C4-2B (cell line): ENCODE data around the gene JAML.

Experiments
- H3K27ac ChIP-seq: fragments of 450-650 bp; 2 replicates; pipeline ENCODE4 v1.5.1; 2017
- ZFX ChIP-seq: fragments of 450-650 bp; IDR thresholded peaks from 2 replicates; pipeline ENCODE4 v1.6.1; 2017
- TF ChIP-seq, protein P1 (sequence below): fragments of 450-650 bp; conservative IDR thresholded peaks from 2 replicates; pipeline ENCODE4 v1.5.1; 2017; ENCODE audit warnings: mild to moderate bottlenecking

JAML gene

DNA sequence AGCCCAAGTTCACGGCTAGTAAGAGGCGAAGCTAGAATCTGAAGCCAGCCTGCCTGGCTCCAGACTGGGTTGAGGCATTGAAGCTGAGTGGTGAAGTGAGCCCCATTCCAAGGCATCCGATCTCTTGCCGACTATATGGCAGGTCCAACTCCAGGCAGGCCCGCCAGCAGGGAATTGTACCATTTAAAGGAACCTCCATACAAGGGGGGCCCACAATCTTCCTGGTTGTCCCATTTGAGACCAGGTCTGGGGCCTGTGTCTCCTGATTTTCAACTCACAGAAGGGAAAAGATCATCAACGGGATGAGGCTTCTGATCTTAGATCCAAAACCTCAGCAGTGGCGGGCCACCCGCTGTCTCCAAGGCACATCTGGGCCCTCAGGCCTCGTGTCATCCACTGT is 52.5 kb downstream of the JAML start:
- TF ChIP-seq ZFX = no peak
- TF ChIP-seq, protein P1, sequence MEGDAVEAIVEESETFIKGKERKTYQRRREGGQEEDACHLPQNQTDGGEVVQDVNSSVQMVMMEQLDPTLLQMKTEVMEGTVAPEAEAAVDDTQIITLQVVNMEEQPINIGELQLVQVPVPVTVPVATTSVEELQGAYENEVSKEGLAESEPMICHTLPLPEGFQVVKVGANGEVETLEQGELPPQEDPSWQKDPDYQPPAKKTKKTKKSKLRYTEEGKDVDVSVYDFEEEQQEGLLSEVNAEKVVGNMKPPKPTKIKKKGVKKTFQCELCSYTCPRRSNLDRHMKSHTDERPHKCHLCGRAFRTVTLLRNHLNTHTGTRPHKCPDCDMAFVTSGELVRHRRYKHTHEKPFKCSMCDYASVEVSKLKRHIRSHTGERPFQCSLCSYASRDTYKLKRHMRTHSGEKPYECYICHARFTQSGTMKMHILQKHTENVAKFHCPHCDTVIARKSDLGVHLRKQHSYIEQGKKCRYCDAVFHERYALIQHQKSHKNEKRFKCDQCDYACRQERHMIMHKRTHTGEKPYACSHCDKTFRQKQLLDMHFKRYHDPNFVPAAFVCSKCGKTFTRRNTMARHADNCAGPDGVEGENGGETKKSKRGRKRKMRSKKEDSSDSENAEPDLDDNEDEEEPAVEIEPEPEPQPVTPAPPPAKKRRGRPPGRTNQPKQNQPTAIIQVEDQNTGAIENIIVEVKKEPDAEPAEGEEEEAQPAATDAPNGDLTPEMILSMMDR = no peak
- no peak overlapping the region for H3K27ac ChIP-seq

DNA sequence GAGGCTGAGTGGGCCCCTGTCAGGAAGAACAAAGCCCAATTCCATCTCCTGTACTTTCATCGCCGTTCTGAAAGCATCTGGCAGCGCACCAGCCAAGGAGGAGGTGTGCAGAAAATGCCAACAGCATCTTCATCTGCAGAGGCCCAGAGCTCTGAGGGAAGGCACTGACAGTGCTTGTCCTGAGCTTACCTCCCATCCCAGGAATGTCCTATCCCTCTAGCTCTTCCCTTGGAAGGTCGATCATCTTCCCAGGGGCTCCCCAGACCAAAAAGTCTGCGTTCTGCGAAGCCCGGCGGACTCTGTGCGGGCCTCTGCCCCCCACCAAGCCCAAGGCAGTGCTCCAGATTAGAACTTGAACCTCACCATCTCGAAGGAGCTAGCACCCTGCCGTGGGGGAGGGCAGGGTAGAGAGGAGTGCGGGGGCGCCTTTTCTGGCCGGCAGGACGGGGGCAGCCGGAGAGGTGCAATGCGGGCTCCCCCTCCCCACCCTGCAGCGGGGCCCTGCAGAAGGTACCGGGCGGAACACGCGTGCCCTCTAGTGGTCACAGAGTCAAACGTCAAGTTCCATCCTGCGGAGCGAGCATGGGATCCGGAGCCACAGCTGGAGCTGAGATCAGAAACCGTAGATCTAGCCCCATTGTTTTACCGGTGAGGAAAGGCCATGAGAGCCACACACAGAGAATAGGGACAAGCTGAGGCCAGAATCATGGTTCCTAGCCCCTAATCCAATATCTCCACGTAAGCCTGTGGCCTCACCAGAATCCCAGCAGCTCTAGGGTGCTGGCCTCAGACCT is 53.3 kb downstream of the JAML start:
- H3K27ac ChIP-seq = no peak overlapping the region
- TF ChIP-seq, protein P1 = peak; percentile 96
- no peak for TF ChIP-seq ZFX

DNA sequence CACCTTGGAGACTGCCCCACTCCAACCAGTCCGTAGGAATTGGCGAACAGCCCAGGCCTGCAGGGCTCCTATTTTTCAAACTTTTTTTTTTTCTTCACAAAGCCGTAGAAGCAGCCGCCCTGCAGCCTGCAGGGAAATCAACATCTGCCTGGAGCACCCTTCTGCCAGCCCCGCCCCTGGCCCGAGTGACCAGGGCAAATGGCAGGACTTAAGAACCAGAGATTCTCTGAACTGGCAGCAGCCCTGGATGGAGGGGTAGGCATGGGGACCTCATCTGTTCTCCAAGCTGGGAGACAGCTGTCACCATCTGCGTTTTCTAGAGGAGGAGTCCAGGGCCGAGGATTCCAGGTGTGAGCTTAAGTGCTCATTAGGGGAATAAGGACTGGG is 53.9 kb downstream of the JAML start:
- H3K27ac ChIP-seq = no peak overlapping the region
- TF ChIP-seq ZFX = no peak
- TF ChIP-seq, protein P1 = no peak

DNA sequence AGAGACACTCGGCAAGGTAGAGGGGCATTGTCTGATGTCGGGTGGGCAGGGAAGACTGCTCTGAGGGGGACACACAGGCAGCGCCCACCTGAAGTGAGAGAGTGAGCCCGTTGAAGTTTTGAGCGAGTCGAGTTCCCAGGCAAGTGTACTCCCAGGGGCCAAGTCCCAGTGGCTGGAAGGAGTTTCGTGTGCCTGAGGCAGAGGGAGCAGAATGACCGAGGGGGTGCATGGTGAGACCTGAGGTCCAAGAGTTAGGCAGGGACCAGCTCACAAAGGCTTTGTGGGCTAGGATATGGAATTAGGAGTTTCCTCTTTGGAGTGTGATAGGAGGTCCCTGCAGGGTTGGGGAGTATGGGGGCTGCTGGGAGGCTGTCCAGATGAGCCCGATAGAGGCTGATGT is 54.6 kb downstream of the JAML start:
- TF ChIP-seq, protein P1 = no peak
- TF ChIP-seq ZFX = no peak
- H3K27ac ChIP-seq = no peak overlapping the region

DNA sequence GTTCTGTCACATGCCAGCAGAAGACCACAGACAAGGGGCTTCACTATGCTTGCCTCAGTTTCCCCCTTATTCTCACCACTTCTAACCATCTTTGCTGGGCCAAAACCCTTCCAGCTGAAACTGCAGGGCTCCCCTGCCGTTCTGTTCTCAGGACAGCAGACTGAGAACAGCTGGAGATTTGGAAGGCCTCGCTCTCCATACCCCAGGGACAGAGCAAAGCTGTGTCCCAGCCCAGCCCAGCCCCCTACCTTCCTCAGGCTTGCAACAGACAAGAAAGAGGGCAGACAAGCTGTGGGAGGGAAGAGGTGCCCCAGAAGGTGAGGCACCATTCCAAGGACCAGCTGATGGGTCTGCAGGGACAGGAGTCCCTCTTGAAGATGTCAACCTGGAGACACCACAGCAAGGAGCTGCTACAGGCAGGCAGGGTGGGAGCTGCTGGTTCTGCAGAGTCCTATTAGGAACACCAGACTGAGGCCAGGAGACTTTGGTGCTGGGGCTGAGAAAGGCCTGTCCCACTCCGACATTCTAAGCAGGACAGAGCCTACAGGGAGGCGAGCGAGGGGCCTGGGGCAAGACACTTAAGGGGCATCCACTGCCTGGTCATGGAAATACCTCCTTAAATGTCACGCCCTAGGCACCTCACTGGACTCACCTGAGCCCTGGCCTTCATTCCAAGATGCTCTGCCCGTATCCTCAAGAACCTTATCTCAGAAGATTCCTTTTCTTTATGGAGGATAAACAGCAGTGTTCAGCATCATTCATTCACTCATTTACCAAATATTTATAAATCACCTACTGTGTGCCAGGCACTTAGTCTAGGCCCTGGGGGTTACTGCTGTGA is 55.3 kb downstream of the JAML start:
- TF ChIP-seq, protein P1 = no peak
- no peak overlapping the region for H3K27ac ChIP-seq

DNA sequence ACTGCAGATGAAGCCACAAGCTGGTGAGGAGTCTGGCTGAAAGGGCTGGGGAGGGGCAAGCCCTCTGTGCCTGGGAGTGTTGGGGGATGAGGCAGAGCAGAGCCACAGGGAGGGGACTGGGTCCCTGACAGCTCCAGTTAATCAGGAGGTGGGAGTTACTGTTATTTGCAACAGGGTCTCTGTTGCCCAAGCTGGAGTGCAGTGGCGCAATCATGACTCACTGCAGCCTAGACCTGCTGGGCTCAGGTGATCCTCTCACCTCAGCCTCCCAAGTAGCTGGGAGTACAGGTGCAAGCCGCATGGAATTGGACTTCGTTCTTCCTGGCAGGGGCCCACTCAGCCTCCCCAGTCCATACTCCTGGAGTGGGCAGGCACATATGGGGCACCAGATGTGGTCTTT is 56.1 kb downstream of the JAML start:
- TF ChIP-seq, protein P1 = no peak
- TF ChIP-seq ZFX = no peak
- no peak overlapping the region for H3K27ac ChIP-seq

DNA sequence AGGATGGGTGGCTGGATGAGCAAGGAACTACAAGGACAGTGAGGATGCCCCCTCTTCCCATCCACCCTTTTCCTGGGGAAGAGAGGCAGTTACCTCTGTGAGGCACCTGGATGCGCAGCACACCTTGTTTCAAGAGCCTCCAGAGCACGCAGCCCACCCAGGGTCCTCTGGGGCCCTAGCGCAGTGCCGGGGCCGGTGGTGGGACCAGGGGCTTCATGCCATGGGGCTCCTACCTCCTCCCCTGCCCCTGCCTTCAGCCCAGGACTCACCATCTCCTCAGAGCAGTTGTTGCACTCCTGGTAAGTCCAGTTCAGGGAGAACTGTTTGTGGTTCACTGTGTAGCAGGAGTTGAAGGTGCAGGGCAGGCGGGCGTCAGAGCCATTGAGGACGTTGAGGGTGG is 56.5 kb downstream of the JAML start:
- TF ChIP-seq, protein P1 = no peak
- TF ChIP-seq ZFX = no peak
- H3K27ac ChIP-seq = no peak overlapping the region
